ENCODE measurements around the gene MED12L. TPM values are rescaled to one million over a fixed set of nuclear protein-coding genes. Genes with fewer than 3 reads are reported as not detected.

Gene MED12L
- total RNA-seq, 1 experiment from 2014 or later, result 3.0 TPM

GRCh38 chr3:151130428-151130827, 45.0 kb downstream of the MED12L start:
- H3K27ac ChIP-seq, result no peak overlapping the region
- no peaks in the 10 kb centered on the region for H3K27me3 ChIP-seq (ENCODE audit: insufficient read depth, low read depth)
- no peak overlapping the region for H3K4me3 ChIP-seq
- peaks cover 17% of the 10 kb centered on the region for H3K4me1 ChIP-seq (replicated peaks; ENCODE audit: insufficient read depth)
- H4K20me1 ChIP-seq (ENCODE audit: insufficient read depth), result no peaks in the 10 kb centered on the region
- peak overlapping the region; percentile 19 for H3K4me2 ChIP-seq
- peak overlapping the region; percentile 54; the same call in 1 of the 2 replicates for H2AFZ ChIP-seq
- ChIA-PET CTCF (no interaction called here), POLR2A (ENCODE audit: unreplicated experiment) (no interaction called here)
- TF ChIP-seq EZH2 (IDR thresholded peaks at IDR 0.05; ENCODE audit: low read depth) (no peak), CTCF (conservative IDR thresholded peaks at IDR 0.05) (no peak)
- H3K79me2 ChIP-seq (ENCODE audit: low read depth), result no peaks in the 10 kb centered on the region
- intact Hi-C loops (cut with micrococcal nuclease; ENCODE audit: unreplicated experiment), result no loop called here
- H3F3A ChIP-seq (ENCODE audit: insufficient read depth, low read depth), result 0 out of 2 replicates have a peak, but pooled peaks cover 5% of the 10 kb centered on the region
- H3K9me3 ChIP-seq (ENCODE audit: insufficient read depth, low read depth), result no peaks in the 10 kb centered on the region; the same call in 1 of the 2 replicates
- no peaks in the 10 kb centered on the region for H3K36me3 ChIP-seq (ENCODE audit: low read depth)
- H3K9me2 ChIP-seq (ENCODE audit: insufficient read depth), result no peaks in the 10 kb centered on the region
- no TSS peak for BruUV-seq (replicated peaks)
- DNase-seq, result peak; percentile 58 to 61

GRCh38 chr3:151133175-151133574, 47.7 kb downstream of the MED12L start:
- no peak overlapping the region for H3K27ac ChIP-seq
- CTCF ChIA-PET, result interaction anchor here (0.7 kb wide), 1 partner anchor 38 kb away, joined by 3 read pairs; no protein-coding TSS in a partner anchor
- H3K79me2 ChIP-seq (ENCODE audit: low read depth), result no peaks in the 10 kb centered on the region
- peaks cover 15% of the 10 kb centered on the region; the same call in 1 of the 2 replicates for H3F3A ChIP-seq (ENCODE audit: insufficient read depth, low read depth)
- intact Hi-C loops (cut with micrococcal nuclease; ENCODE audit: unreplicated experiment), result no loop called here
- H2AFZ ChIP-seq, result no peak overlapping the region
- POLR2A ChIA-PET (ENCODE audit: unreplicated experiment), result no interaction called here
- no peaks in the 10 kb centered on the region for H4K20me1 ChIP-seq (ENCODE audit: insufficient read depth)
- no peak for TF ChIP-seq CTCF (conservative IDR thresholded peaks at IDR 0.05)
- no TSS peak for BruUV-seq (replicated peaks)
- H3K4me2 ChIP-seq, result no peak overlapping the region
- H3K9me2 ChIP-seq (ENCODE audit: insufficient read depth), result no peaks in the 10 kb centered on the region
- no peaks in the 10 kb centered on the region; the same call in 1 of the 2 replicates for H3K9me3 ChIP-seq (ENCODE audit: insufficient read depth, low read depth)
- peaks cover 27% of the 10 kb centered on the region for H3K4me1 ChIP-seq (replicated peaks; ENCODE audit: insufficient read depth)
- H3K36me3 ChIP-seq (ENCODE audit: low read depth), result no peaks in the 10 kb centered on the region
- no peaks in the 10 kb centered on the region for H3K27me3 ChIP-seq (ENCODE audit: insufficient read depth, low read depth)
- no peak overlapping the region for H3K4me3 ChIP-seq
- DNase-seq, result no peak

- Histone ChIP-seq H3F3A (ENCODE audit: insufficient read depth, low read depth) (peaks cover 15% of the 10 kb centered on the region; the same call in 1 of the 2 replicates), H4K20me1 (ENCODE audit: insufficient read depth) (no peaks in the 10 kb centered on the region), H3K79me2 (ENCODE audit: low read depth) (no peaks in the 10 kb centered on the region), H3K27me3 (ENCODE audit: insufficient read depth, low read depth) (no peaks in the 10 kb centered on the region), H3K36me3 (ENCODE audit: low read depth) (no peaks in the 10 kb centered on the region), H3K4me2 (no peak overlapping the region), H3K27ac (no peak overlapping the region), H3K4me3 (no peak overlapping the region), H3K9me3 (ENCODE audit: insufficient read depth, low read depth) (no peaks in the 10 kb centered on the region; the same call in 1 of the 2 replicates), H3K9me2 (ENCODE audit: insufficient read depth) (peaks cover 3% of the 10 kb centered on the region; the same call in 1 of the 2 replicates), H3K4me1 (replicated peaks; ENCODE audit: insufficient read depth) (peaks cover 27% of the 10 kb centered on the region), H2AFZ (no peak overlapping the region)
- POLR2A ChIA-PET (ENCODE audit: unreplicated experiment), result interaction anchor here (0.6 kb wide), 1 partner anchor 628 kb away, joined by 12 read pairs; no protein-coding TSS in a partner anchor
- DNase-seq, result no peak
- TF ChIP-seq EZH2 (IDR thresholded peaks at IDR 0.05; ENCODE audit: low read depth), result no peak
- TF ChIP-seq CTCF (conservative IDR thresholded peaks at IDR 0.05), result no peak
- no TSS peak for BruUV-seq (replicated peaks)
- CTCF ChIA-PET, result interaction anchor here (0.7 kb wide), 2 partner anchors 39 to 44 kb away, joined by 3 to 5 read pairs; no protein-coding TSS in a partner anchor
- intact Hi-C loops (cut with micrococcal nuclease; ENCODE audit: unreplicated experiment), result no loop called here
Measured at GRCh38 chr3:151133917-151134450, 48.5 kb downstream of the MED12L start.
